Breast epithelium (tissue), 4 donors: ENCODE measurements around the gene CACNA2D4. TPM values are rescaled to one million over a fixed set of nuclear protein-coding genes. Genes with fewer than 3 reads are reported as not detected.

ENCODE experiments used
- DNase-seq, 2 donors: peaks; one replicate each; pipeline ENCODE4 v3.0.0-alpha.2; 2019; ENCODE audit warnings: low spot score in 2 of 2
- H3K27ac ChIP-seq, 2 donors: fragments of 200-600 bp; sonication (generic) in 1 of 2; one replicate each; pipeline ENCODE4 v1.5.1; 2016 to 2019; ENCODE audit warnings: mild to moderate bottlenecking in 1 of 2
- H3K27me3 ChIP-seq, 2 donors: fragments of 200-600 bp; sonication (generic) in 1 of 2; one replicate each; pipeline versions ENCODE4 v1.5.1 to v1.6.0; 2017 to 2019; ENCODE audit warnings: control low read depth in 1 of 2, mild to moderate bottlenecking in 1 of 2
- H3K36me3 ChIP-seq: fragments of 200-600 bp; one replicate; pipeline ENCODE4 v1.5.1; 2019
- H3K4me1 ChIP-seq, 2 donors: fragments of 200-600 bp; sonication (generic); one replicate each; pipeline ENCODE4 v1.5.1; 2016 to 2019; ENCODE audit warnings: control low read depth in 1 of 2
- H3K4me3 ChIP-seq, 3 donors: fragments of 200-600 bp; sonication (generic); 1 replicate in 2 of 3; 2 replicates in 1 of 3; pipeline ENCODE4 v1.5.1; 2016 to 2019; ENCODE audit warnings: mild to moderate bottlenecking in 3 of 3, moderate library complexity in 2 of 3
- H3K9me3 ChIP-seq, 2 donors: fragments of 200-600 bp; sonication (generic) in 1 of 2; one replicate each; pipeline ENCODE4 v1.5.1; 2016 to 2019; ENCODE audit warnings: control low read depth in 1 of 2
- POLR2A ChIP-seq: fragments of 450-650 bp; IDR thresholded peaks from one replicate; pipeline ENCODE4 v1.6.1; 2016; ENCODE audit warnings: antibody characterized with exemption, mild to moderate bottlenecking, moderate library complexity
- POLR2AphosphoS5 ChIP-seq, 3 donors: sonication (generic); formaldehyde crosslinking; IDR thresholded peaks; one replicate each; pipeline ENCODE4 v1.6.1; 2017; ENCODE audit warnings: antibody characterized with exemption in 3 of 3
- intact Hi-C: fragments of 100-400 bp; cut with DNase I; formaldehyde crosslinking; loops from one replicate; pipeline ENCODE4 v1.15.1; 2023; ENCODE audit warnings: low total_unique reads
- total RNA-seq, 3 donors: library from RNA; depleted of rRNA; stranded (reverse); fragments of >200 nt; gene quantifications; one replicate each; pipeline ENCODE4 v1.1.0, GENCODE V29; 2016
- TF ChIP-seq, protein P1 (sequence below), 3 donors: fragments of 450-650 bp; IDR thresholded peaks; one replicate each; pipeline ENCODE4 v1.5.1; 2016 to 2017; ENCODE audit warnings: antibody characterized with exemption in 3 of 3, mild to moderate bottlenecking in 3 of 3, moderate library complexity in 3 of 3

The CACNA2D4 gene
- total RNA-seq, 3 donors from 2014 or later: 3.2 to 10.2 (median 3.3) TPM

DNA sequence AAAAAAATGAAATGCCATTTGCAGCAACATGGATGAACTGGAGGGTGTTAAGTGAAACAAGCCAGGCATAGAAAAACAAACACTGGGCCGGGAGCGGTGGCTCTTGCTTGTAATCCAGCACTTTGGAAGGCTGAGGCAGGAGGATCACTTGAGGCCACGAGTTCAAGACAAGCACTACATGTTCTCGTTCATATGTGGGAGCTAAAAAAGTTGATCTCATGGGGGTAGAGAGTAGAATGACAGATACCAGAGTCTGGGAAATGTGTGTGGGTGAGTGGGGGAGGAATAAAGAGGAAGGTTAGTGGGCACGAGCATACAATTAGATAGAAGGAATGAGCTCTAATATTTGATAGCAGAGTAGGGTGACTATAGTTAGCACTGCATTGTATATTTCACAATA lies 21.5 kb downstream of the CACNA2D4 start:
- Histone ChIP-seq H3K27ac (no peak overlapping the region), H3K9me3 (peaks cover 0 to 16% of the 10 kb centered on the region in 2 donors), H3K36me3 (no peaks in the 10 kb centered on the region), H3K4me3 (no peak overlapping the region), H3K27me3 (no peaks in the 10 kb centered on the region), H3K4me1 (no peaks in the 10 kb centered on the region)
- no peak for DNase-seq
- TF ChIP-seq POLR2A: no peak
- no peak for TF ChIP-seq POLR2AphosphoS5 (IDR thresholded peaks at IDR 0.05)
- TF ChIP-seq, protein P1, sequence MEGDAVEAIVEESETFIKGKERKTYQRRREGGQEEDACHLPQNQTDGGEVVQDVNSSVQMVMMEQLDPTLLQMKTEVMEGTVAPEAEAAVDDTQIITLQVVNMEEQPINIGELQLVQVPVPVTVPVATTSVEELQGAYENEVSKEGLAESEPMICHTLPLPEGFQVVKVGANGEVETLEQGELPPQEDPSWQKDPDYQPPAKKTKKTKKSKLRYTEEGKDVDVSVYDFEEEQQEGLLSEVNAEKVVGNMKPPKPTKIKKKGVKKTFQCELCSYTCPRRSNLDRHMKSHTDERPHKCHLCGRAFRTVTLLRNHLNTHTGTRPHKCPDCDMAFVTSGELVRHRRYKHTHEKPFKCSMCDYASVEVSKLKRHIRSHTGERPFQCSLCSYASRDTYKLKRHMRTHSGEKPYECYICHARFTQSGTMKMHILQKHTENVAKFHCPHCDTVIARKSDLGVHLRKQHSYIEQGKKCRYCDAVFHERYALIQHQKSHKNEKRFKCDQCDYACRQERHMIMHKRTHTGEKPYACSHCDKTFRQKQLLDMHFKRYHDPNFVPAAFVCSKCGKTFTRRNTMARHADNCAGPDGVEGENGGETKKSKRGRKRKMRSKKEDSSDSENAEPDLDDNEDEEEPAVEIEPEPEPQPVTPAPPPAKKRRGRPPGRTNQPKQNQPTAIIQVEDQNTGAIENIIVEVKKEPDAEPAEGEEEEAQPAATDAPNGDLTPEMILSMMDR (IDR thresholded peaks at IDR 0.05): no peak
- intact Hi-C loops: no loop called here

DNA sequence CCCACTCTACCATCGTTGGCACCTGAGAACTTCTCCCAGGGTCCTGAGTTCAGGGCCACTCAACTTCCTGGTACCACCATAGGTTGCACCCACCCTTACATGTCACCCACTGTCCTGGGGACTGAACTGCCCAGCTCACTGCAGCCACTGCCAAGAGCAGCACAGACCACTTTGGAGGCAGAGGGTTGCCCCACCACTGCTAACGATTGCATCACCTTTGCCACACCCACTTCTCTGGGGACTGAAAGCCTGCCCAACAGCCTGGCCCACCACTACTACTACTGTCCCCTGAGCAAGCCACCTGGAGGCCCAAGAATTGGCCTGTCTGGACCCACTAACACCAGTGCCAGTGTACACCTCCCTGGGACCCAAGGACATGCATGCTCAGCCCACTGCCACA lies 27.6 kb downstream of the CACNA2D4 start:
- no peaks in the 10 kb centered on the region for H3K36me3 ChIP-seq
- intact Hi-C loops: no loop called here
- peaks cover 13 to 35% of the 10 kb centered on the region in 2 donors for H3K9me3 ChIP-seq
- no peaks in the 10 kb centered on the region for H3K4me1 ChIP-seq
- no peak overlapping the region for H3K27ac ChIP-seq
- H3K27me3 ChIP-seq: no peaks in the 10 kb centered on the region
- TF ChIP-seq POLR2A (no peak), POLR2AphosphoS5 (IDR thresholded peaks at IDR 0.05) (no peak)
- TF ChIP-seq, protein P1 (IDR thresholded peaks at IDR 0.05): no peak
- H3K4me3 ChIP-seq: no peak overlapping the region
- DNase-seq: peak in 1 of 2 donors; percentile 5

GRCh38 chr12:1890119-1890703 lies 28.2 kb downstream of the CACNA2D4 start:
- no peak for TF ChIP-seq POLR2A
- TF ChIP-seq, protein P1 (IDR thresholded peaks at IDR 0.05): no peak
- TF ChIP-seq POLR2AphosphoS5 (IDR thresholded peaks at IDR 0.05): no peak
- no peak overlapping the region for H3K27ac ChIP-seq
- H3K27me3 ChIP-seq: no peaks in the 10 kb centered on the region
- peak in 1 of 2 donors; percentile 2 for DNase-seq
- peaks cover 13 to 35% of the 10 kb centered on the region in 2 donors for H3K9me3 ChIP-seq
- H3K4me1 ChIP-seq: no peaks in the 10 kb centered on the region
- no peak overlapping the region for H3K4me3 ChIP-seq
- H3K36me3 ChIP-seq: no peaks in the 10 kb centered on the region
- intact Hi-C loops: no loop called here

DNA sequence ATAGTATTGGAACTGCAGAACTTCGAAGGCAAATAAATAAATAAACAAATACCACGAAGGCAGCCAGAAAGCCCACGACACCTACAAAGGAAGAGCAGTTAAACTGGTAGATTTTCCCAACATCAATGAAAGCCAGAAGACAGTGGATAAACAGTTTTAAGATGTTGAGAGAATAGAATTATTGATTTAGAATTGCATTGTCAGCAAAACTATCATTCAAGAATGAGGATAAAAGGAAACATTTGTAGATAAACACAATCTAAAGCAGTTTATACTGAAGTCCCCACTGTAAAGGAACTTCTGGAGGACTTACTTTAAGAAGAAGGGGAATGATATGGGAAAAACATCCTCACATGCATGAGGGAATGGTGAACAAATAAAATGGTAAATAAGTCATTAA lies 29.5 kb downstream of the CACNA2D4 start:
- no peak for DNase-seq
- Histone ChIP-seq H3K4me3 (no peak overlapping the region), H3K9me3 (peaks cover 13 to 35% of the 10 kb centered on the region in 2 donors), H3K36me3 (no peaks in the 10 kb centered on the region), H3K4me1 (no peaks in the 10 kb centered on the region), H3K27me3 (no peaks in the 10 kb centered on the region), H3K27ac (no peak overlapping the region)
- intact Hi-C loops: no loop called here
- no peak for TF ChIP-seq POLR2AphosphoS5 (IDR thresholded peaks at IDR 0.05)
- TF ChIP-seq POLR2A: no peak
- TF ChIP-seq, protein P1 (IDR thresholded peaks at IDR 0.05): no peak

DNA sequence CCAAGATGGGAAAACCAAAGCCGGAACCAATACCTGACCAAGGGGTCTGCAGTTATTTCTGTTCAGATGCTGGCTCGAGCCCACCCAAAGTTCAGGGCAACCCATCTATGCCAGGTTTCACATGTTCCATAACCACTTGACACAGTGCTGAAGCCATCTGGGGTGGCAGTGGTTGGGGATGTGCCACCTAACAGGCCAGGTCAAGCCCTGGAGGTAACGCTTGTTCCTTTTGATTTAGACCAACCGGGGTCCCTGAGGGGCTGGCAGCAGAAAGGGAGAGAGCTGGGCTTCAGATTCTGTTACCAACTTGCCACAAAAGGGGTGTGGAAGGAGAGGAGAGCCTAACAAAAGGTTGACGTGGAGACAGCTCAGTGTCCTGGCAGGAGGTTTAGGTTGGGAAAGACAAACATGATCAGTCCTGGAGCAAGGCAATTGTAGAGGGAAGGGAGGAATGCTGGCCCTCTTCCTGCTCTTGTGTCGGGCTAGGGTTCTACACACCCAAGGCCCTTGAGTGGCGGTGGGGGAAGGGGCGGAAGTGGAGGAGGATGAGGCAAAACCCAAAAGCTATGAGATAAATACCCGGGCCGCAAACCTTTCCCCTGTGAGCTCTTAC lies 31.9 kb downstream of the CACNA2D4 start:
- no peaks in the 10 kb centered on the region for H3K36me3 ChIP-seq
- H3K4me3 ChIP-seq: no peak overlapping the region
- intact Hi-C loops: no loop called here
- no peak for TF ChIP-seq POLR2AphosphoS5 (IDR thresholded peaks at IDR 0.05)
- TF ChIP-seq, protein P1 (IDR thresholded peaks at IDR 0.05): no peak
- TF ChIP-seq POLR2A: no peak
- H3K4me1 ChIP-seq: no peaks in the 10 kb centered on the region
- no peak for DNase-seq
- H3K27ac ChIP-seq: no peak overlapping the region
- peaks cover 13 to 17% of the 10 kb centered on the region in 2 donors for H3K9me3 ChIP-seq
- H3K27me3 ChIP-seq: no peaks in the 10 kb centered on the region
